Body of pancreas (tissue), 4 donors: ENCODE measurements around the gene PGS1. TPM values are rescaled to one million over a fixed set of nuclear protein-coding genes. Genes with fewer than 3 reads are reported as not detected.
A peak's percentile ranks its signal among the peaks of the same experiment; 100 is the strongest.
"Not testable (repeated sequence)": the region's sequence is repeated elsewhere in the genome, so short reads cannot be mapped to it uniquely, and the experiment has no call there.

ENCODE experiments used
- ATAC-seq: fragments of 150-250 bp; one replicate; pipeline ENCODE4 v1.9.1; 2016
- DNase-seq, 4 donors: peaks; one replicate each; pipeline ENCODE4 v3.0.0-alpha.2; 2019
- H3K27ac ChIP-seq, 4 donors: fragments of 200-600 bp; sonication (generic); 1 replicate in 3 of 4; 2 replicates in 1 of 4; pipeline versions ENCODE4 v1.5.1 to v1.6.1; 2016 to 2019; ENCODE audit warnings: mild to moderate bottlenecking in 1 of 4, mixed read lengths in 1 of 4, moderate library complexity in 1 of 4
- H3K27me3 ChIP-seq, 2 donors: fragments of 200-600 bp; sonication (generic); one replicate each; pipeline ENCODE4 v1.6.0; 2016; ENCODE audit warnings: mild to moderate bottlenecking in 1 of 2
- H3K36me3 ChIP-seq, 2 donors: fragments of 200-600 bp; sonication (generic); replicated peaks in 1 of 2; 2 replicates each; pipeline ENCODE4 v1.5.1; 2016; ENCODE audit warnings: low read depth in 2 of 2; ENCODE audit not compliant: insufficient read depth in 1 of 2
- H3K4me1 ChIP-seq: fragments of 200-600 bp; sonication (generic); one replicate; pipeline ENCODE4 v1.6.0; 2016
- H3K4me3 ChIP-seq, 2 donors: fragments of 200-600 bp; sonication (generic); 1 replicate in 1 of 2; 2 replicates in 1 of 2; pipeline ENCODE4 v1.5.1; 2016 to 2019
- H3K9me3 ChIP-seq, 3 donors: fragments of 200-600 bp; sonication (generic); 1 replicate in 2 of 3; 2 replicates in 1 of 3; pipeline ENCODE4 v1.5.1; 2016
- POLR2A ChIP-seq, 3 donors: fragments of 450-650 bp; IDR thresholded peaks; one replicate each; pipeline ENCODE4 v1.6.1; 2016; ENCODE audit warnings: antibody characterized with exemption in 3 of 3, mild to moderate bottlenecking in 2 of 3
- WGBS, 2 donors: methylation state at CpG; one replicate each; pipeline ENCODE4 v1.1.5; 2017; 5-methylcytosine and 5-hydroxymethylcytosine counted together
- intact Hi-C: fragments of 100-400 bp; cut with DNase I; formaldehyde crosslinking; loops from one replicate; pipeline ENCODE4 v1.15.1; 2023
- total RNA-seq, 2 donors: library from RNA; depleted of rRNA; stranded (reverse); fragments of >200 nt; gene quantifications; one replicate each; pipeline ENCODE4 v1.1.0, GENCODE V29; 2016
- TF ChIP-seq, protein P1 (sequence below), 7 experiments: fragments of 450-650 bp in 4 of 7; fragments of 200-600 bp in 3 of 7; sonication (generic) in 3 of 7; IDR thresholded peaks; one replicate each; pipeline ENCODE4 v1.5.1; 2016 to 2019; ENCODE audit warnings: antibody characterized with exemption in 7 of 7

Gene PGS1, protein sequence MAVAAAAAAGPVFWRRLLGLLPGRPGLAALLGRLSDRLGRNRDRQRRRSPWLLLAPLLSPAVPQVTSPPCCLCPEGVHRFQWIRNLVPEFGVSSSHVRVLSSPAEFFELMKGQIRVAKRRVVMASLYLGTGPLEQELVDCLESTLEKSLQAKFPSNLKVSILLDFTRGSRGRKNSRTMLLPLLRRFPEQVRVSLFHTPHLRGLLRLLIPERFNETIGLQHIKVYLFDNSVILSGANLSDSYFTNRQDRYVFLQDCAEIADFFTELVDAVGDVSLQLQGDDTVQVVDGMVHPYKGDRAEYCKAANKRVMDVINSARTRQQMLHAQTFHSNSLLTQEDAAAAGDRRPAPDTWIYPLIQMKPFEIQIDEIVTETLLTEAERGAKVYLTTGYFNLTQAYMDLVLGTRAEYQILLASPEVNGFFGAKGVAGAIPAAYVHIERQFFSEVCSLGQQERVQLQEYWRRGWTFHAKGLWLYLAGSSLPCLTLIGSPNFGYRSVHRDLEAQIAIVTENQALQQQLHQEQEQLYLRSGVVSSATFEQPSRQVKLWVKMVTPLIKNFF
- 10 to 100 TPM; 17.1 to 30.4 TPM for total RNA-seq

DNA sequence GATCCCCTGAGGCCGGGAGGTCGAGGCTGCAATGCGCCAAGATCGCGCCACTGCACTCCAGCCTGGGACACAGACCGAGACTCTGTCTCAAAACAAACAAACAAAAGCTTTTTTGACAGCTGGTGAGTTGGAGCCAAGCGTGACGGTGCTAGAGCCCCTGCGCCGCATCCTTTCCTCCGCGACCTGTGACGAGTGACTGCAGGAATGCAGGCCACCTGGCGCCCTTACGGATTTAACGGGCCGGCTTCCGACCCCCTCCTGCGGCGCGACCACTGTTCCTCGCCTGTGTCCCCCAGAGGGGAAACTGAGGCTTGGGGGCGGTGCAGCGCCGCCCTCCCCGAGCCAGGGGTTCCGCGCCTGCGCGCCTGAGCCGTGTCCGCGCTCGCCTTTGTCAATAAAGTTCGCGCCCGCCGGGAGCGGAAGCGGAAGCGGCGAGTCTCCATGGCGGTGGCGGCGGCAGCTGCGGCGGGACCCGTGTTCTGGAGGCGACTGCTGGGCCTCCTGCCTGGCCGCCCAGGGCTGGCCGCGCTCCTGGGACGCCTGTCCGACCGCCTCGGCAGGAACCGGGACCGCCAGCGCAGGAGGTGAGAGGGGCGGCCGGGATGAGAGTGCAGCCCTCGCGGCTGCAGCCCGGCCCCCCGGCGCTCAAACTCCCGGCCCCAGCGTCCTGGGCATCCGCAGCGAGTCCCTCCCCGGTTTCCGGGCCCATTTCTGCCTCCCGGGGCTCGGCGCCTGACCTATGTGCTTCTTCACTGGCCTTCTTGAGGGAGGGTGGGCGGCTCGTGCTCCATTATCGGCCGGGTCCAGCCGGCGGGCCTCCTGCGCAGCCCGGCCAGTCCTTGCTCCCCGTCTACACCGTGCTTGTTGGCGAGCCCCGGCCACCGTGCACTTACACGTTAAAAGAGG is at the start of gene PGS1:
Gene PGS1 (plus strand): TSS at position 425 of the 906 bp plus-strand sequence. CDS start 17 bp downstream, at position 442.
- TF ChIP-seq, protein P1, sequence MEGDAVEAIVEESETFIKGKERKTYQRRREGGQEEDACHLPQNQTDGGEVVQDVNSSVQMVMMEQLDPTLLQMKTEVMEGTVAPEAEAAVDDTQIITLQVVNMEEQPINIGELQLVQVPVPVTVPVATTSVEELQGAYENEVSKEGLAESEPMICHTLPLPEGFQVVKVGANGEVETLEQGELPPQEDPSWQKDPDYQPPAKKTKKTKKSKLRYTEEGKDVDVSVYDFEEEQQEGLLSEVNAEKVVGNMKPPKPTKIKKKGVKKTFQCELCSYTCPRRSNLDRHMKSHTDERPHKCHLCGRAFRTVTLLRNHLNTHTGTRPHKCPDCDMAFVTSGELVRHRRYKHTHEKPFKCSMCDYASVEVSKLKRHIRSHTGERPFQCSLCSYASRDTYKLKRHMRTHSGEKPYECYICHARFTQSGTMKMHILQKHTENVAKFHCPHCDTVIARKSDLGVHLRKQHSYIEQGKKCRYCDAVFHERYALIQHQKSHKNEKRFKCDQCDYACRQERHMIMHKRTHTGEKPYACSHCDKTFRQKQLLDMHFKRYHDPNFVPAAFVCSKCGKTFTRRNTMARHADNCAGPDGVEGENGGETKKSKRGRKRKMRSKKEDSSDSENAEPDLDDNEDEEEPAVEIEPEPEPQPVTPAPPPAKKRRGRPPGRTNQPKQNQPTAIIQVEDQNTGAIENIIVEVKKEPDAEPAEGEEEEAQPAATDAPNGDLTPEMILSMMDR (IDR thresholded peaks at IDR 0.05) = peak in 1 of 7 experiments; percentile 12
- peak; percentile 52 to 79 (median 72) for TF ChIP-seq POLR2A (IDR thresholded peaks at IDR 0.05)
- DNase-seq (peak; percentile 75 to 81 (median 78)), ATAC-seq (peak; percentile 87)
- Histone ChIP-seq H3K27me3 (no peaks in the 10 kb centered on the region), H3K27ac (peak within 1 kb of the TSS; percentile 48 to 88 (median 78)), H3K9me3 (no peaks in the 10 kb centered on the region), H3K4me1 (peaks cover 40% of the 10 kb centered on the region), H3K36me3 (no peaks in the 10 kb centered on the region), H3K4me3 (peak within 1 kb of the TSS; percentile 67 to 91)
- intact Hi-C loops = no loop called here
- WGBS, 2 donors = 2 to 4% methylated on average over 9 to 89 of the region's 89 CpGs

DNA sequence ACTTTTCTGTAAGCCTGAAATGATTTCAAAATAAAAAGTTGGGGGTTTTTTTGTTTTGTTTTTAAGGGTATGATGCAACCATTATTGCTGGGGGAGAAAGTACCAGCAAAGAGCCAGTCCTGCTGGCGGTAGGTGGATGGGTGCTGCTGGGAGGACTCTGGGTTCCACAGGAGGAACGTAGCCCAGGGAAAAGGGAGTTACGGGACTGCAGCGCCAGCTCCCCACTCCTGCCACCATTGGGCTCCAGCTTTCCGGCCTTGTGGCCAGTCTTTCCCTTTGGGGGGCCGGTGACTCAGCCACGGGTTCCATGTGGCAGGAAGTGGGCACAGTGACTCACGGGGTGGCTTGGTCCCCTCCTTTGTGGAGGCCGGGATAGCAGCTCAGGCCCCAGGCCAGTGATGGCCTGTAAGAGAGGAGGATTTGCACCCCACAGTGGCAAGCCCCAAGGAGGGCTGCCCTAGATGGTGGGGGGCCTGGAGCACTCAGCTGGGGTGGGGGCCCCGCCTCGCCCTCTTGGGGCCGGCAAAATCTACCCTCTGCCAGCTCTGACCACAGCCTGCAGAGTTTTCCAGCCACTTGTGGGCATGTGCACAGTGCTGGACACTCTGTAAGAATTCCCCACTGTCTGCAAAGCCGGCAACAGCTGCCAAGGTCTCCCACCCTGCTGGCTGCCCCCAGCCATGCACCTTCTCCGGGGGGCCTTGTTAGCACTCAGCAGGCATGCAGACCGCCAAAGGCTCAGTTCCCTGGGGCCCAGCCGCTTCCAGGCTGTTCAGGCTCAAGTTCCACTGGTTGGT is 49.0 kb upstream of the PGS1 start:
- 80 to 85% methylated on average over 9 to 16 of the region's 16 CpGs for WGBS, 2 donors
- no peak overlapping the region for H3K4me3 ChIP-seq
- ATAC-seq = no peak
- no peaks in the 10 kb centered on the region for H3K27me3 ChIP-seq
- H3K27ac ChIP-seq = no peak overlapping the region
- no peaks in the 10 kb centered on the region for H3K36me3 ChIP-seq
- no peaks in the 10 kb centered on the region for H3K4me1 ChIP-seq
- no peak for TF ChIP-seq POLR2A (IDR thresholded peaks at IDR 0.05)
- TF ChIP-seq, protein P1 (IDR thresholded peaks at IDR 0.05) = no peak
- H3K9me3 ChIP-seq = no peaks in the 10 kb centered on the region
- DNase-seq = peak in 1 of 4 donors; percentile 44
- intact Hi-C loops = no loop called here

DNA sequence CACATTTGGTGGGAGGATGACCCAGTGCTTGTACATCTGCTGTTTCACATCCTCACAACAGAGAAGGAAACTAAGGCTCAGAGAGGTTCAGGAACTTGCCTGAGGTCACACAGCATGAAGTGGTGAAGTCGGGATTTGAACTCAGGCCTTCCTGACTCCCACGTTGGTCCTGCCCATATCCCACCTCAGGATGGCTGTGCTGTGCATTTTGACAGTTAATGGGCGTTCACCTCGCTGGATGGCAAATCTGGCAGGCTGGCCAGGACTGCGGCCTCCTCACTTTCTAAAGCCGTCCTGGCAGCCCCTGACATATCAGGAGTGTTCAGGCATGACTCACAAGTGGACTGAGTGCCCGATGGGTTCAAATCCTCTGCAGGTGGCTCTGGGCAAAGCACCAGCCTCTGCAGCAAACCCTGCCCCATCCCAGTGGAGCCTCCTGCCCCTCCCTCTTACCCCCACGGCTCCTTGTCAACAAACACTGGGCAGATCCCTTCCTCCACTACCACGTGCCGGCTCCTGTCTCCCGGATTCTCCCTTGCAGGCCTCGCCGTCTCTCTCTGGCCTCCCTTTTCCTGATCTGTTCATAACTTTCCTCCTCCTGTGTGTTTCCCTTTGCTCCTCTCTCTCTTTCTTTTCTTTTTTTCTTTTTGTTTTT is 47.8 kb upstream of the PGS1 start:
- Histone ChIP-seq H3K9me3 (no peaks in the 10 kb centered on the region), H3K36me3 (no peaks in the 10 kb centered on the region), H3K27me3 (no peaks in the 10 kb centered on the region), H3K4me3 (no peak overlapping the region), H3K4me1 (no peaks in the 10 kb centered on the region), H3K27ac (no peak overlapping the region)
- DNase-seq = no peak
- peak; percentile 33 for ATAC-seq
- TF ChIP-seq POLR2A (IDR thresholded peaks at IDR 0.05) = no peak
- TF ChIP-seq, protein P1 (IDR thresholded peaks at IDR 0.05) = no peak
- intact Hi-C loops = no loop called here
- WGBS, 2 donors = 51 to 71% methylated on average over 9 to 13 of the region's 13 CpGs

DNA sequence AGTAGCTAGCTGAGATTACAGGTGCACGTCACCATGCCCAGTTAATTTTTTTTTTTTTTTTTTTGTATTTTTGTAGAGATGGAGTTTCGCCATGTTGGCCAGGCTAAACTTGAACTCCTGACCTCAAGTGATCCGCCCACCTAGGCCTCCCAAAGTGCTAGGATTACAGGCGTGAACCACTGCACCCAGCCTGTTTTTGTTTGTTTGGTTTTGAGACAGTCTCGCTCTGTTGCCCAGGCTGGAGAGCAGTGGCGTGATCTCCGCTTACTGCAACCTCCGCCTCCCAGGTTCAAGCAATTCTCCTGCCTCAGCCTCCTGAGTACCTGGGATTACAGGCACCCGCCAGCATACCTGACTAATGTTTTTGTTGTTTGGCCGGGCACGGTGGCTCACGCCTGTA is 47.1 kb upstream of the PGS1 start:
- H3K27me3 ChIP-seq, H3K36me3 ChIP-seq, H3K9me3 ChIP-seq, H3K4me3 ChIP-seq, intact Hi-C loops, H3K27ac ChIP-seq, ATAC-seq, DNase-seq, H3K4me1 ChIP-seq: not testable (repeated sequence)
- 77 to 80% methylated on average over 11 to 12 of the region's 12 CpGs for WGBS, 2 donors
